IPS-NIHi11 (cell line): ENCODE results near the gene ARPP21.
A peak's percentile ranks its signal among the peaks of the same experiment; 100 is the strongest.

ENCODE experiments used
- DNase-seq: peaks from one replicate; pipeline ENCODE4 v3.0.0; 2012; ENCODE audit warnings: mixed read lengths, low spot score

Gene ARPP21

GRCh38 chr3:35737527-35737926 lies 98.2 kb downstream of the ARPP21 start:
- no peak for DNase-seq

DNA sequence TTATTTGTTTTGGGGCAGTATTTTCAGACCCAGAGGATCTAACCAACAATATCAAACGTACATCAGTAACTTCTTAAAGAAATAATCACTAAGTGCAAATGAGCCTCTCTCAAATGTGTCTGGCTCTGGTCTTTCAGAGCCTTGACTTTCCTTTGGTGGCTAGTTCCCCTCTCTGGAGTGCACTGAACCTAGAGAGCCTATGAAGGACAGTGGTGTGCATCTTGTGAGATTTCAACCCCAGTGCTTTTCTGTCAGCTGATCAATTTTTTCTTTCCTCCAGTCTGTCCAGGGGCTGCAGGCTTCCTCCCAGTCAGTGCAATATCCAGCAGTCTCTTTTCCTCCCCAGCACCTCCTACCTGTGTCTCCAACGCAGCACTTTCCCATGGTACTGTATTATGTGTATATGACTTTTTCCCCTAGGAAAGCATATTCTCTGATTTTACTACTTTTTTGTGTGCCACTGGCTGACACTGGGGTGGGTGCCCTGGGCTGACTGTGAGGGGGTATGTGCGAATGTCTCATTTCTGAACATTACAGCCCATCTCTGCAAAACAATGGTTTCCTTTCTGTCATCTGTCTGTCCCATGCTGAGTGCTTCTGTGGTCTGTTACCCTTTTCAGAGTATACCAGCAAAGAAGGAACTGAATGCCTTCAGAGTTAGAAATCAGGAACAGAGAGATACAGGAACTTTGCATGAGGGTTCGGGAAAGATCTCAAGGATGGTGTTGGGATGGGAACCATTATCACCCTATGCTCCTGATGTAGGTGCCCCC lies 98.8 kb downstream of the ARPP21 start:
- no peak for DNase-seq

DNA sequence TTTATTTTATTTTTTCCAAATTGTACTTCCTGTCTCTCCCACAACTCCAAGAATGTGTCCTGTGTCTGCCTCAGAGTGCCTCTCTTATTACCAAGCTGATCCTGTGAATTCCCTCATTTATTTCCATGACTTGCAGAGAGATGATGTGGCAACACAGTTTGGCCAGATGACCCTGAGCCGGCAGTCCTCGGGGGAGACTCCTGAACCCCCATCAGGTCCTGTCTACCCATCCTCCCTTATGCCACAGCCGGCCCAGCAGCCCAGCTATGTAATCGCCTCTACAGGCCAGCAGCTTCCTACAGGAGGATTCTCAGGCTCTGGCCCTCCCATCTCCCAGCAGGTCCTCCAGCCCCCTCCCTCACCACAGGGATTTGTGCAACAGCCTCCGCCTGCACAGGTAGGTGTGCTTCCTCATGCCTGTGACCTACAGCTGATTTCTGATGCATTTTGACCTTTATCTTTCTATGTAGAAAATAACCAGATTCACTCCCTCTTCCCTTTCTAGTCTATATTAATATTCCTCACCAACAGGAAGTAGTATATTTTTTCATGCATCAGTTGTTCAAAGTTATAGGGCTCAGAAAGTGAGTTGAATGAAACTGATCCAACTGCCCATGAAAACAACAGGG lies 100.0 kb downstream of the ARPP21 start:
- peak; percentile 37 for DNase-seq

- no peak for DNase-seq
Measured at GRCh38 chr3:35739964-35740527, 100.7 kb downstream of the ARPP21 start.

GRCh38 chr3:35743218-35743617 lies 103.9 kb downstream of the ARPP21 start:
- DNase-seq: no peak

DNA sequence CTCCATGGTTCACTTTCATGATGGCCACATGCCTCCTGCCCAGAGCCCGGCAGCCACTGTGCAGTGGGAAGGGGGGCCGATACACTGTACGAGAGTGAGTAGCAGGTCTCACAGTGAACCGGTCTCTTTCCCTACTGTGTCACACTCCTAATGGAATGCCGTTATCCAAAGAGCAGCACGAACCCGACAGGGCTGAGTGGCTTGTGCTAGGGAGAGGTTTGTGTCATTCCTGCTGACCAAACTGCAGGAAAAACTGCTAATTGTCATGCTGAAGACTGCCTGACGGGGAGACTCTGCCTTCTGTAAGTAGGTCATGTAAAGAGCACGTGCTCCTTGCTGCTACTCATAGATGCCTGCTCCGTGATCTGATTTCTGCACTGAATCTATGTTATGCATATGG lies 105.1 kb downstream of the ARPP21 start:
- DNase-seq: peak; percentile 26

GRCh38 chr3:35745351-35745750 lies 106.0 kb downstream of the ARPP21 start:
- no peak for DNase-seq

DNA sequence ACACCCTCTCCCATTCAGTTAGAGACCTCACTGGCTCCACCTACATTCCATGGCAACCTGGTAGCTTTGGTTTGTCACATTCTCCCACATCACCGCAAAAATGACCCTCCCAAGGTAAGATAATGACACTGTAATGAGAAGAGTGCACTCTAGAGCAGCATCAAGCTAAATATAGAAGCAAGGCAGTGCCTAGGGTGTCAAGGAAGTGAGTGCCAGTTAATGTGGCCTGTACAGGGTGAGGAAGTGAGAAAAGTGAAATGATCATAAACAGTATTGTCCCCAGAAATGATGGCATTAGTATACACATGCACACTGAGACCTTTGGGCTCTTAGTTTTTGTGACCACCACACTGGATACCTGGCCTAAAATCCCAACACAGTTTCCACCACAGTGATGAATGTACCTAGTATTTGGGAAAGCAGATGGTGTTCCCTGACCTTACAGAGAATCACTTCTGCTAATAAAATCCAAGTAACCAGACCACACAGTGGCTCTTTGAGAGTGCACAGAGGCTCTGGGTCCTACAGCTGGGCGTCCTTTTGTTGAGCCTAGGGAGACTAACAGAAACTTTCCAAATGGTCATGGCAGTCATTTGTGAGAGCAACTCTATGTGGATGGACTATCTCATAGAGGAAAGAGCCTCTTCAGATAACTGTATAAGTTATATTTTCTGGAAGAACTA lies 106.6 kb downstream of the ARPP21 start:
- no peak for DNase-seq

GRCh38 chr3:35746492-35746891 lies 107.2 kb downstream of the ARPP21 start:
- no peak for DNase-seq

DNA sequence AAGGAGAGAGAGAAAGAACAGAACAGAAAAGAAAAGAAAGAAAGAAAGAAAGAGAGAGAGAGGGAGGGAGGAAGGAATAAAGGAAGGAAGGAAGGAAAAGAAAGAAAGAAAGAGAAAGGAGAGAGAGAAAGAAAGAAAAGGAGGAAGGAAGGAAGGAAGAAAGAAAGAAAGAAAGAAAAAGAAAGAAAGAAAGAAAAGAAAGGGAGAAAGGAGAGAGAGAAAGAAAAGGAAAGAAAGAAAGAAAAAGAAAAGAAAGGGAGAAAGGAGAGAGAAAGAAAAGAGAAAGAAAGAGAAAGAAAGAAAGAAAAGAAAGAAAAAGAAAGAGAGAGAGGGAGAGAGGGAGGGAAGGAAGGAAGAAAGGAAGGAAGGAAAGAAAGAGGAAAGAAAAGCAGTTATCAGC lies 108.8 kb downstream of the ARPP21 start:
- DNase-seq: no peak

DNA sequence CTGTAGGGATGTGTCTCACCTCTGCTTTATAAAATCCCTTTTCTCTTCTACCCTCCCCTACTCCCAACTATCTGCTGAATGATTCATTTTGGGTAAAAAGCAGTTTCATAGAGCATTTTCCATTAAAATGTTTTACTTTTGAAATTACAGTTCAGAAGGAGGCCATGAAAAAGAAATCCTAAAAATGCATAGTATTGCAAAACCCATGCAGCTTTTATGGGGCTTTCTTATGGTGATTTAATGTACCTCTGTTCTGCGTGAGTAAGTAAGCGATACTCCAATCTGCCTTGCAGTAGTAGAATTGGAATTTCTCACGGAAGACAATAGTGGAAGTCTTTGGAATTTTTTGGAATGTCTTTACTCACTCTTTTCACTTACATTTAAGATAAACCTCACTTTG lies 111.9 kb downstream of the ARPP21 start:
- no peak for DNase-seq

DNA sequence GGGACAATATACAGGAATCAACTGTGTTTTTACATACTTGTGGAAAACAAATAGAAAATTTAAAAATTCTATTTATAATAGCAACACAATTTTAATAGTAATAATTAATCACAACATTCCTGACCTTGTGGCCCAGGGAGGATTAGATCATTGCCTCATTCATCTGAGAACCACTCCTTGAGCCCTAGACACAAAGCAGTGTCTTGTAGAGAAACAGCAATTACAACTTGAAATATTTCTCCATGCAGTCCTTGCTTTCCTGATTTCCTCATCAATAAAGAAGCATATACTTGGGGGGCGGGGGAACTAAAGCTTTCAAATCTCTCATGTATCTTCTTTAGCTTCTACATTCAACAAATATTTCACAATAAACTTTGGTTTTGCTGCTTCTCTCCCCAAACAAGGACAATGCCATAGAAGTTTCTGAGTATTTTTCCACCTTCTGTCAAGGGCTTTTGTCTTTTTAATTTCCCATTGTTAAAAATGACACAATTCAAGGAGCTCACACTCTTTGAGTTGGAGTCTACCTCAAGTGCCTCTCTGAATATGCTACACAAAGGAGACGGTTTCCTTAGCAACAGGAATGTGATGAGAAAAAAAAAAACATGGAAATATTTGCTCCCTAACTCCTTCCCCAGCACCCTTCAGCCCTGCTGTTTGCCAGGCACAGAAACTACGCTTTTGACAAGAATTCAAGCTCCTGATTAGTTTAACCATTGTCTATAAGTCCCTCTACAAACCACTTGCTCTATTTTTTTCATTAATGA lies 118.8 kb downstream of the ARPP21 start:
- DNase-seq: peak; percentile 12

GRCh38 chr3:35760146-35760545 lies 120.8 kb downstream of the ARPP21 start:
- DNase-seq: no peak

DNA sequence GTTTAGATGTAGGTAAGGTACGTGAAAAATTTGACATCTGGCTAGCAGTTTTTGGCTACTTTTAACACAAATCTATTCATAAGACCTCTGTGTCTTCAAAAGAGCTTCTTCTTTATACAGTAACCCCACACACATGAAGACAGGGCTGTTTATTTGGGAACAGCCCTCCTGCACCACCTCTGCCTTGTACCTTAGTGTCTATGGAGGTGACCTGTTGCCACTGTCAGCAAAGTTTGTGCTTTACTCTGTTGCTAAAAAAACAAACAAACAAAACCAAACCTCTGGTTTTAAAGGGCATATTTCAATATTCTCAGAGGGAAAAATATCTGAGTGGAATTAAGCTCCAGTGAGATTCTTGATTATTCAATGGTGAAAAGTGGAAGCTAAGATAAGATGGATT lies 122.0 kb downstream of the ARPP21 start:
- no peak for DNase-seq

GRCh38 chr3:35772381-35773015 lies 133.2 kb downstream of the ARPP21 start:
- DNase-seq: no peak

DNA sequence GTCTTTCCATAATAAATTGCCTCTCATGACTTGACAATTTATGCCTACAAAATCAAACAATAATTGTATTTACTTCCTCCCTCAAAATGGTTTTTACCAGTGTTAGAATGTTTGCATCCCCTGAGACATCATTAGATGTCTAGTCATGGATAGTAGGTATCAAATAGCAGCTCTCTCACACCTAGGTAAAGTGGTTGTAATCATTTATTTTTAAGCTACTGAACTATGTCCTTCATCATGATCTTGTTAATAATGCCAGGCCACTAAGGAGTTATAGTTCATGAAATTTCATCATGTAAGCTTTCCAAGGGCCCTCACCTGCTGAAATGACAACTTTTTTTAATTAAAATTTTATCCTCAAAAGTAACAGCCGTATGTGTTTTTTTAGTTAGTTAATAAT lies 134.1 kb downstream of the ARPP21 start:
- no peak for DNase-seq

GRCh38 chr3:35776346-35776745 lies 137.0 kb downstream of the ARPP21 start:
- no peak for DNase-seq

DNA sequence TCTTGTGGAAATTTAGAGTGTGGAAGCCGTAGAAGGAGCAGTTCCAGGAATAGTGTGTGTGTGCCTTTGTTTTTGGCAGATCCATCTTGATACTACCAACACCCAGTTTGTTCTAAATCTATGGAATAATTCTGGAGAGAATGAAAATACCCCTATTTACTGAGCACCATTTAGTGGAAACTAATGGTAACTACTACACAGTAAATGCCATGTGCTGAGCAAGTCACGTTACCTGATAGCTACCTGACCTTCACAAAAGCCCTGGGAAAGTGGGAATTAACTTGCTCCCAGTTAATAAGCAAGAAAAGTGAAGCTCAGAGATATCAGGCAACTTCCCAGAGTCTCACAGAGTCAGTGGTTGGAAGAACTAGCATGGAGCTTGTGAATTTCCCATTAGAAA lies 137.7 kb downstream of the ARPP21 start:
- DNase-seq: no peak

GRCh38 chr3:35777563-35778554 lies 138.5 kb downstream of the ARPP21 start:
- peak; percentile 13 for DNase-seq

DNA sequence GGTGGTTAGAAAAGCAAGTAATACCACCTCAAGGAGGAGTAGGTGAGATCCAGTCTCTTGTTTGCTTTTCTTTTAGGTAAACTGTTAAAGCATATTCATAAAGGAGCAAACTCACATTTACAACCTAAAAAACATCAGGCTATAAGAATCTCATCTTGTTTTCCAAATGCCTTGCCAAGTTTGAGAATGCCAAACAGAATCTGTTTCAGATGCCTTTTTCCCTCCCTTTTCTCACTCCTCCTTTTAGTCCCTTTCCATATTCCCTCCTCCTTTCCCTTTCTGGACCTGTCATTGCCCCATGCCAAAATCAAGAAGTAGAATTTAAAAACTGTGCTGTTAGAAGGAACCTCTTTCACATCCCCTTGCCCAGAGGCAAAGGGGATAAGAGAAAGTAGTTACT lies 140.3 kb downstream of the ARPP21 start:
- no peak for DNase-seq
